GM18508 (cell line): ENCODE measurements around the gene PRR20B.
"Not testable (repeated sequence)": the region's sequence is repeated elsewhere in the genome, so short reads cannot be mapped to it uniquely, and the experiment has no call there.

Experiments
- ATAC-seq: cut with Tn5 transposase; IDR thresholded peaks from one replicate; pipeline ENCODE4 v1.9.1; 2021; ENCODE audit warnings: moderate number of reproducible peaks; ENCODE audit not compliant: insufficient read depth, unreplicated experiment

PRR20B gene

GRCh38 chr13:57147188-57147587 is at the start of gene PRR20B:
Gene PRR20B, plus strand, starts transcription at chr13:57147488. Its CDS starts 387 bp downstream, at chr13:57147875.
- ATAC-seq: not testable (repeated sequence)

DNA sequence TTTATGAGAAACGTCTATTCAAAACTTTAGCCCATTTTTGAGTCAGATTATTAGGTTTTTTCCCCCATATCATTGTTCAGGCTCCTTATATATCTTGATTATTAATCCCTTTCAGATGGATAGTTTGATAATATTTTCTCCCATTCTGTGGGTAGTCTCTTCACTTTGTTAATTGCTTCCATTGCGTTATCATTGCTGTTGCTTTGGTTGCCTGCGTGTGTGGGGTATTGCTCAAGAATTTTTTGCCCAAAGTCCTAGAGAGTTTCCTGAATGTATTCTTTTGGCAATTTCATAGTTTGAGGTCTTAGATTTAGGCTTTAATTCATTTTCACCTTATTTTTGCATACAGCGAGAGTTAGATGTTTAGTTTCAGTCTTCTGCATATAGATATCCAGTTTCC is 32.3 kb upstream of the PRR20B start:
- ATAC-seq: no peak

DNA sequence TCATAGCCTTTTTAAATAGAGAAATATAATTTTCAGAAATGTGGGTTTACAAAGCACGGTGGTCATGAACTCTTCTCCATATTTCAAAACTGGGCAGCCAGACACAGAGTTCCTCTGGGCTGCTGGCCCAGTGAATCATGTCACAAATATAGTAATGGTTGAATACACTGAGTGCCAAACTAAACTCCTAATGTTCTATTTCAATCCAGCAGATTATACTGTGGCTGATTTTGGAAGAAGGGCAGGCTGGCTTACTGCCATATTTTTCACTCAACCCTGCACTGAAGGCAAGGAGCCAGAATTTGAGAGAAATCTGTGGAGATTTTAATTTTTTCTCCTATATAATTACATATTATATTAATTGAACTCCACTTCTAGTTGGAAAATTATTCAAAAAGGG is 23.6 kb upstream of the PRR20B start:
- ATAC-seq: no peak

- no peak for ATAC-seq
These were observed 18.4 kb upstream of the PRR20B start for GRCh38 chr13:57128909-57129308.

DNA sequence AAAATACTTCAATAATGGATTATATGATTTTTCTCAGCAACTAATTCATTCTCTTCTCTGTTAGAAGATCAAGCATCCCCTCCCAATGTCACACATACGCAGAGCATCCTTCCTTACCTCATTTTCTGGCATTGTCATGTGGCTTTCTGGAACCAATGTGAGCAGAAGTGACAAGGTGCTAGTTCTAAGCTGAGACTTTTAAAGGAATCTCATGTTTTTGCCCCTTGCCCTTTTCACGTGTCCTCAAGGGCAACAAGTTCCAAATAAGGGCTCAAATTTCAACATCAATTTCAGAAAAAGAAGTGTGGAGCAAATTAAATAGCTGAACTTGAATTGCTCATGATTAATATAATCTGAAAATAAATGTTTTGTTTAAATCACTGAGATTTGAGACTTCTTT is 11.2 kb upstream of the PRR20B start:
- ATAC-seq: no peak

DNA sequence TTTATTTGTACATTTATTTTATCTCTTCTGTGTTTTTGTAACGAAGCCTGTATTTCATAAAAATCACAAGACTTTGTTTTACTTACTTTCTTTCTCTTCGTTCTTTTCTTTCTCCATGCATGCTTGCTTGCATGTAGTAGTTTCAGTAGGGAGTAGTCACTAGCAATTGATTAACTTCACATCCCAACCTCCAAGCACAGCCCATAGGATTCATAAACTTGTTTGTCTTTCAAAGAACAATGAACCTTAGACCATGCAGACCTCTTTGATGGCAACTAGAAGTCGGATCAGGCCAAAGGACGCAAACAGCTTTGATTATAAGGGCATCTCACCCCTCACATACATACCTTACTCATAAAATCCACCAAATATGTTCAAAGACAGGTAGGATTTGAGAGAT is 9.7 kb upstream of the PRR20B start:
- ATAC-seq: no peak

GRCh38 chr13:57138988-57139387 is 8.3 kb upstream of the PRR20B start:
- no peak for ATAC-seq

GRCh38 chr13:57139781-57140180 is 7.5 kb upstream of the PRR20B start:
- not testable (repeated sequence) for ATAC-seq

GRCh38 chr13:57140235-57140968 is 6.9 kb upstream of the PRR20B start, which contains the start of gene PRR20A:
Gene PRR20A, plus strand, starts transcription at chr13:57140918. Its CDS starts 387 bp downstream, at chr13:57141305.
- not testable (repeated sequence) for ATAC-seq

DNA sequence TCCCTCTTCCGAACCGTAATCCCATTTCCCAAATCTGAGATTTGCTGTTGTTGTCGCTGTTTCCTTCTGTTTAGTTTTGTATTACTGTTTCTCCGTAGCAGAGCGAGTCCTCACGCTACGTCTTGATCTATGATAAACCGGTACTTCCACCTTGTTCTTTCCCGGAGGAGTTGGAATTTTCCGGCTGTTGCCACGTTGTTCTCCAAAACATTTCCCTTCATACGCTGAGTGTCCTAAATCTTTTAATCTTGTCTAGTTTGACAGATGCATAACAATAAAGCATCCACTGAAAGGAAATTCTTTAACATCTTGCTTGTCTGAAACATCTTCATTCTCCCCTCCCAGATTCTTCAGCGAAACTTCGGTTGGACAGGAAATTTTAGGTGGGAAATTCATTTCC is 818 bp downstream of the PRR20B start:
- ATAC-seq: not testable (repeated sequence)

DNA sequence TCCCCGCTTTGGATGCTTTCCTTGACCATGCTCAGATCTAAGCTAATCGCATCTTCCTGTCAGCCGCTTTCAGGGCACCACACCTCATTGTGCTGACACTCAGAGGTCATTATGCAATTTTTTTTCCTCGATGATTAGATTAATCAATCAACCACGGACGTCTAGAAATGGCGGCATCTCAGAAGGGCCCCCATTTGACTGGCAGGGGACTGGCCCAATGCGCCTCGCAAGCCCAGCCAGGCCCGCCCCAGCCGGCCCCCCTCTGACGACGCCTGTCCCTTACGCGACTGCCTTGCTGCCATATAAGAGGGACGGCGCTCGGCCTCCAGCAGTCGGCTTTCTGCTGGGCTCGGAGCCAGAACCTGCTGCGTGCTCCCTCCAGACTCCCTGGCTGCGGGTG is 6.5 kb downstream of the PRR20B start, which contains the start of gene PRR20C:
Gene PRR20C, plus strand, starts transcription at position 301 of the 400 bp plus-strand sequence. CDS start 387 bp downstream, outside the sequence.
- not testable (repeated sequence) for ATAC-seq

DNA sequence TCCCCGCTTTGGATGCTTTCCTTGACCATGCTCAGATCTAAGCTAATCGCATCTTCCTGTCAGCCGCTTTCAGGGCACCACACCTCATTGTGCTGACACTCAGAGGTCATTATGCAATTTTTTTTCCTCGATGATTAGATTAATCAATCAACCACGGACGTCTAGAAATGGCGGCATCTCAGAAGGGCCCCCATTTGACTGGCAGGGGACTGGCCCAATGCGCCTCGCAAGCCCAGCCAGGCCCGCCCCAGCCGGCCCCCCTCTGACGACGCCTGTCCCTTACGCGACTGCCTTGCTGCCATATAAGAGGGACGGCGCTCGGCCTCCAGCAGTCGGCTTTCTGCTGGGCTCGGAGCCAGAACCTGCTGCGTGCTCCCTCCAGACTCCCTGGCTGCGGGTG is 13.0 kb downstream of the PRR20B start, which contains the start of gene PRR20D:
Gene PRR20D, plus strand, starts transcription at position 301 of the 400 bp plus-strand sequence. CDS start 387 bp downstream, outside the sequence.
- ATAC-seq: not testable (repeated sequence)

DNA sequence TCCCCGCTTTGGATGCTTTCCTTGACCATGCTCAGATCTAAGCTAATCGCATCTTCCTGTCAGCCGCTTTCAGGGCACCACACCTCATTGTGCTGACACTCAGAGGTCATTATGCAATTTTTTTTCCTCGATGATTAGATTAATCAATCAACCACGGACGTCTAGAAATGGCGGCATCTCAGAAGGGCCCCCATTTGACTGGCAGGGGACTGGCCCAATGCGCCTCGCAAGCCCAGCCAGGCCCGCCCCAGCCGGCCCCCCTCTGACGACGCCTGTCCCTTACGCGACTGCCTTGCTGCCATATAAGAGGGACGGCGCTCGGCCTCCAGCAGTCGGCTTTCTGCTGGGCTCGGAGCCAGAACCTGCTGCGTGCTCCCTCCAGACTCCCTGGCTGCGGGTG is 19.6 kb downstream of the PRR20B start, which contains the start of gene PRR20E:
Gene PRR20E, plus strand, starts transcription at position 301 of the 400 bp plus-strand sequence. CDS start 387 bp downstream, outside the sequence.
- not testable (repeated sequence) for ATAC-seq

DNA sequence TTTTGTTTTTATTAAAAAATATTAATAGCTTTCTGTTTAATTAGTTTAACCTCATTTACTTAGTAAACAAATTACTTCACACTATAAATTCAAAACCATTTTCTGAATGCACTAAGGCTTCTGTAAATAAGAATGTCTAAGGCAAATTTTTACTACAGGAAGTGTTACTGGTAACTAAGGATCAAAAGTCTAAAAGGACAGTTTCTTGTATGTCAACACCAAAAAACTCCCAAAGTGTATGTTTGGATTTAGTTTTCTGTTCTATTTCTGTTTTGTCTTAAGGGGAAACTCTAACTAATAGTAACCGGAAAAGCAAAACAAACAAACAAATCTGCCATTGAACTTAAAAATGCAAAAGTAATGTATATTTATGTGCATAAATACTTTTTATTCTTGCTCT is 44.4 kb downstream of the PRR20B start:
- no peak for ATAC-seq
